Measurements from ENCODE around the gene SNRPE.

The SNRPE gene

DNA sequence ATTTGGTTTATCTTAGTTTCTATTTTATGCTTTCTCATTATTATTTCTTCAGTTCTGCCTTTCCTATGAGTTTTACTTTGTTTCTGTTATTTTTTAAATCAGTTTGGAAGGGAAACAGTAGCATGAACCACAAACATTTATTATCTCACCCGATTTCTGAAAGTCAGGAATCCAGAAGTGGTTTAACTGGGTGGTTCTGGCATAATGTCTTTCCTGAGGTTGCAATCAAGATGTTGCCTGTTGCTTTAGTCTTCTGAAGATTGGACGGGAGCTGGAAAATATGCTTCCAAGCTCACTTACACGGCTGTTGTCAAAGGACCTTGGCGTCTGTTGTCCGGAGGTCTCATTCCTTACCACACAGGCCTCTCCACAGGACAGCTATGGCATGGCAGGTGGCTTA is 50.4 kb downstream of the SNRPE start:
- TF ChIP-seq, protein P1, sequence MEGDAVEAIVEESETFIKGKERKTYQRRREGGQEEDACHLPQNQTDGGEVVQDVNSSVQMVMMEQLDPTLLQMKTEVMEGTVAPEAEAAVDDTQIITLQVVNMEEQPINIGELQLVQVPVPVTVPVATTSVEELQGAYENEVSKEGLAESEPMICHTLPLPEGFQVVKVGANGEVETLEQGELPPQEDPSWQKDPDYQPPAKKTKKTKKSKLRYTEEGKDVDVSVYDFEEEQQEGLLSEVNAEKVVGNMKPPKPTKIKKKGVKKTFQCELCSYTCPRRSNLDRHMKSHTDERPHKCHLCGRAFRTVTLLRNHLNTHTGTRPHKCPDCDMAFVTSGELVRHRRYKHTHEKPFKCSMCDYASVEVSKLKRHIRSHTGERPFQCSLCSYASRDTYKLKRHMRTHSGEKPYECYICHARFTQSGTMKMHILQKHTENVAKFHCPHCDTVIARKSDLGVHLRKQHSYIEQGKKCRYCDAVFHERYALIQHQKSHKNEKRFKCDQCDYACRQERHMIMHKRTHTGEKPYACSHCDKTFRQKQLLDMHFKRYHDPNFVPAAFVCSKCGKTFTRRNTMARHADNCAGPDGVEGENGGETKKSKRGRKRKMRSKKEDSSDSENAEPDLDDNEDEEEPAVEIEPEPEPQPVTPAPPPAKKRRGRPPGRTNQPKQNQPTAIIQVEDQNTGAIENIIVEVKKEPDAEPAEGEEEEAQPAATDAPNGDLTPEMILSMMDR (IDR thresholded peaks at IDR 0.05; ENCODE audit: low read depth, low read length): no peak
- no peak for TF ChIP-seq EZH2phosphoT487 (IDR thresholded peaks at IDR 0.05; ENCODE audit: low read depth)
- no peak overlapping the region for H3K4me2 ChIP-seq (ENCODE audit: low read length)

DNA sequence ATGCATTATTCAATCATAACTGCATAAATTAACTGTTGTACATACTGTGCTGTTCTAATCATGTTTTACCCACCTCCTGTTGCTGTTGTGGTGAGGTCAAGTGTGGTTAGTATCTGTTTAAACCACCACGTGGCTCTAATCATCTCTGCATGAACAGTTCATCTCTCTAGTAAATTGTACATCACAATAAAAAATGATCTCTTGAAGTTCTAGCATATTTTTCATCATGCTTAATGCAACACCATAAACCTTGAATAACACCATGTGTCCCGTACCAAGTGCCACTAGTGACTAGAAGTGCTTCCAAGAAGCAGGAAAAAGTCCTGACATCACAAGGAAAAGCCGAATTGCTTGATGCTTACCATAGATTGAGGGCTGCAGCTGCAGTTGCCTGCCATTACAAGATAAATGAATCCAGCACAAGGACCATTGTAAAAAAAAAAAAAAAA is 51.7 kb downstream of the SNRPE start:
- no peaks in the 10 kb centered on the region for H4K20me1 ChIP-seq (ENCODE audit: insufficient read depth, low read length)
- no peak overlapping the region for H3K9ac ChIP-seq (ENCODE audit: low read length)
- no peak overlapping the region for H3K4me3 ChIP-seq (ENCODE audit: low read length)
- no peak overlapping the region for H3K4me2 ChIP-seq (ENCODE audit: low read length)
- H3K4me1 ChIP-seq (ENCODE audit: low read length): no peaks in the 10 kb centered on the region
- no peaks in the 10 kb centered on the region for H3K27me3 ChIP-seq (ENCODE audit: low read depth, low read length)
- no peak overlapping the region for H3K27ac ChIP-seq (ENCODE audit: low read length)
- no peak for TF ChIP-seq EZH2phosphoT487 (IDR thresholded peaks at IDR 0.05; ENCODE audit: low read depth)
- TF ChIP-seq, protein P1 (IDR thresholded peaks at IDR 0.05; ENCODE audit: low read depth, low read length): no peak
- no peaks in the 10 kb centered on the region for H3K79me2 ChIP-seq (ENCODE audit: low read length)
- no peaks in the 10 kb centered on the region for H3K9me3 ChIP-seq (ENCODE audit: insufficient read depth, low read length)
- no peaks in the 10 kb centered on the region for H3K36me3 ChIP-seq (replicated peaks; ENCODE audit: low read depth, low read length)
- no peak overlapping the region for H2AFZ ChIP-seq (ENCODE audit: low read depth, low read length)

More for the DNA sequence above, 50.4 kb downstream of the SNRPE start:
- Histone ChIP-seq H3K4me1 (ENCODE audit: low read length) (no peaks in the 10 kb centered on the region), H3K36me3 (replicated peaks; ENCODE audit: low read depth, low read length) (no peaks in the 10 kb centered on the region), H3K9me3 (ENCODE audit: insufficient read depth, low read length) (no peaks in the 10 kb centered on the region), H3K9ac (ENCODE audit: low read length) (no peak overlapping the region), H3K27ac (ENCODE audit: low read length) (no peak overlapping the region), H3K27me3 (ENCODE audit: low read depth, low read length) (no peaks in the 10 kb centered on the region), H4K20me1 (ENCODE audit: insufficient read depth, low read length) (no peaks in the 10 kb centered on the region), H3K79me2 (ENCODE audit: low read length) (no peaks in the 10 kb centered on the region), H3K4me3 (ENCODE audit: low read length) (no peak overlapping the region), H2AFZ (ENCODE audit: low read depth, low read length) (no peak overlapping the region)

DNA sequence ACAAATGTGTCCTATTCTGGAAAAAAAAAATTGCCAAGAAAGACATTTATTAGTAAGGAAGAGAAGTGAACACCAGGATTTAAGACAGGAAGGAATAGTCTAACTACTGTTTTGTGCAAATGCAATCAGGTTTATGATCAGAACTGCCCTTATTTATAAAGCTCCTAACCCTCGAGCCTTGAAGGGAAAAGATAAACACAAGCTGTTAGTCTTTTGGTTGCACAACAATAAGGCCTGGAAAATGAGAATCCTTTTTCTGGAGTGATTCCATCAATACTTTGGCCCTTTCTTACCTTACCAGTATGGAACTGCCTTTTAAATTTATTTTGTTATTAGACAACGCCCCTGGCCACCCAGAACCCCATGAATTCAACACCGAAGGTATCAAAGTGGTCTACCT is 52.9 kb downstream of the SNRPE start:
- Histone ChIP-seq H3K4me1 (ENCODE audit: low read length) (no peaks in the 10 kb centered on the region), H3K79me2 (ENCODE audit: low read length) (no peaks in the 10 kb centered on the region), H3K36me3 (replicated peaks; ENCODE audit: low read depth, low read length) (no peaks in the 10 kb centered on the region), H3K9ac (ENCODE audit: low read length) (no peak overlapping the region), H2AFZ (ENCODE audit: low read depth, low read length) (no peak overlapping the region), H3K27me3 (ENCODE audit: low read depth, low read length) (no peaks in the 10 kb centered on the region), H4K20me1 (ENCODE audit: insufficient read depth, low read length) (no peaks in the 10 kb centered on the region), H3K4me2 (ENCODE audit: low read length) (no peak overlapping the region), H3K4me3 (ENCODE audit: low read length) (no peak overlapping the region), H3K27ac (ENCODE audit: low read length) (no peak overlapping the region), H3K9me3 (ENCODE audit: insufficient read depth, low read length) (no peaks in the 10 kb centered on the region)
- TF ChIP-seq, protein P1 (IDR thresholded peaks at IDR 0.05; ENCODE audit: low read depth, low read length): no peak
- no peak for TF ChIP-seq EZH2phosphoT487 (IDR thresholded peaks at IDR 0.05; ENCODE audit: low read depth)

DNA sequence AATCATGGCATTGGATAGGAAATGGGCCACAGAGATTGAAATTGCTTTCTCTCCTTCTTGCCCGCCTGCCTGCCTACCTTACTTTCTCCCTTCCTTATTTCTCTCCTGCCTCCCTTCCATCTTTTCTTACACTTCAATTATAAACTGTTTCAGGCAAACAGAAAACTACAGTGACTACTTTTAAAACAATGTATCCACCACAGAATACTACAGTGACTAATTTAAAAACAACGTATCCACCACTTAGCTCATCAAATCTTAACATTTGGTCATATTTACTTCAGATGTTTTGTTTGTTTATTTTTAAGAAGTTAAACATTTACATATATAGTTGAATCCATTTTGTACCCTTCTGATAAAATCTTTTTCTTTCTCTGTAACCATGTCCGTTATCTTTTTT is 54.4 kb downstream of the SNRPE start:
- Histone ChIP-seq H4K20me1 (ENCODE audit: insufficient read depth, low read length) (no peaks in the 10 kb centered on the region), H2AFZ (ENCODE audit: low read depth, low read length) (no peak overlapping the region), H3K79me2 (ENCODE audit: low read length) (no peaks in the 10 kb centered on the region), H3K27me3 (ENCODE audit: low read depth, low read length) (no peaks in the 10 kb centered on the region), H3K9ac (ENCODE audit: low read length) (no peak overlapping the region), H3K4me1 (ENCODE audit: low read length) (no peaks in the 10 kb centered on the region), H3K9me3 (ENCODE audit: insufficient read depth, low read length) (no peaks in the 10 kb centered on the region), H3K27ac (ENCODE audit: low read length) (no peak overlapping the region), H3K4me2 (ENCODE audit: low read length) (no peak overlapping the region), H3K36me3 (replicated peaks; ENCODE audit: low read depth, low read length) (no peaks in the 10 kb centered on the region), H3K4me3 (ENCODE audit: low read length) (no peak overlapping the region)
- TF ChIP-seq EZH2phosphoT487 (IDR thresholded peaks at IDR 0.05; ENCODE audit: low read depth): no peak
- TF ChIP-seq, protein P1 (IDR thresholded peaks at IDR 0.05; ENCODE audit: low read depth, low read length): no peak

Measured in OCI-LY3 (cell line).